Subcutaneous abdominal adipose tissue (tissue), 5 donors: Measurements from ENCODE around the gene SYNE2.
"Not testable (repeated sequence)": the region's sequence is repeated elsewhere in the genome, so short reads cannot be mapped to it uniquely, and the experiment has no call there.

Experiments
- H3K27ac ChIP-seq: one replicate; pipeline ENCODE4 v1.7.0; 2013; ENCODE audit warnings: low read depth, mild to moderate bottlenecking, inconsistent platforms, low read length, moderate library complexity
- H3K27me3 ChIP-seq, 5 donors: one replicate each; pipeline ENCODE4 v1.7.0; 2013; ENCODE audit warnings: low read length in 5 of 5, inconsistent platforms in 1 of 5; ENCODE audit not compliant: control insufficient read depth in 5 of 5, insufficient read depth in 4 of 5
- H3K36me3 ChIP-seq, 5 donors: one replicate each; pipeline ENCODE4 v1.7.0; 2013; ENCODE audit warnings: low read length in 5 of 5; ENCODE audit not compliant: control insufficient read depth in 5 of 5, insufficient read depth in 5 of 5
- H3K4me1 ChIP-seq, 5 donors: one replicate each; pipeline ENCODE4 v1.7.0; 2013; ENCODE audit warnings: low read length in 5 of 5, mild to moderate bottlenecking in 3 of 5, moderate library complexity in 1 of 5; ENCODE audit not compliant: control insufficient read depth in 5 of 5, insufficient read depth in 5 of 5
- H3K4me3 ChIP-seq, 5 donors: one replicate each; pipeline ENCODE4 v1.7.0; 2013; ENCODE audit warnings: low read length in 5 of 5, low read depth in 1 of 5
- H3K9ac ChIP-seq, 5 donors: one replicate each; pipeline ENCODE4 v1.7.0; 2013; ENCODE audit warnings: low read length in 5 of 5, mild to moderate bottlenecking in 4 of 5, moderate library complexity in 3 of 5
- H3K9me3 ChIP-seq, 5 donors: one replicate each; pipeline ENCODE4 v1.7.0; 2013; ENCODE audit warnings: low read length in 5 of 5; ENCODE audit not compliant: control insufficient read depth in 5 of 5
- donor health status: healthy.
- donor health status: healthy.
- donor health status: healthy.
- donor health status: healthy.
- donor health status: healthy.

SYNE2 gene

DNA sequence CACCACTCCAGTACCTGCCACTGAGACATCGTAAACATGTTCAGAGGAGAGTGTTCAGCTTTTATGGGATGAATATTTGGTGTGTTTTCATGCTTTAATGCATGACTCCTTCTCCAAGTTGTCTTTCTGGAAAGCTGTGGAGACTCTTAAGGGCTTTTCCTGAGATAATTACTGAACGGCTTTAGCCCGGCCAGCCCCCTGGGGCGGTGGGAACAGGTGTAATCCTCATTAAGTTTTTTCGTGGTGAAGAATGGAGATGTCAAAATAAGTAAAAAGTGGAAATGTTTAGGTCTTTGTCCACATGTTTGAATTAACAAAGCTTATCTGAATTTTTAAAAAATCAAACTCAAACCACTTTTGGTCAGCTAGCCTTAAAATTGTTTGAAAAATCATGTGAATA lies 1.5 kb downstream of the SYNE2 start:
- Histone ChIP-seq H3K9ac (peak overlapping the region in 4 of 5 donors; percentile 34 to 71 (median 64)), H3K4me1 (peaks cover 0 to 26% (median 15%) of the 10 kb centered on the region in 5 donors), H3K36me3 (no peaks in the 10 kb centered on the region), H3K27ac (peak overlapping the region; percentile 66), H3K4me3 (peak overlapping the region; percentile 71 to 86 (median 79)), H3K9me3 (no peaks in the 10 kb centered on the region), H3K27me3 (no peaks in the 10 kb centered on the region)

DNA sequence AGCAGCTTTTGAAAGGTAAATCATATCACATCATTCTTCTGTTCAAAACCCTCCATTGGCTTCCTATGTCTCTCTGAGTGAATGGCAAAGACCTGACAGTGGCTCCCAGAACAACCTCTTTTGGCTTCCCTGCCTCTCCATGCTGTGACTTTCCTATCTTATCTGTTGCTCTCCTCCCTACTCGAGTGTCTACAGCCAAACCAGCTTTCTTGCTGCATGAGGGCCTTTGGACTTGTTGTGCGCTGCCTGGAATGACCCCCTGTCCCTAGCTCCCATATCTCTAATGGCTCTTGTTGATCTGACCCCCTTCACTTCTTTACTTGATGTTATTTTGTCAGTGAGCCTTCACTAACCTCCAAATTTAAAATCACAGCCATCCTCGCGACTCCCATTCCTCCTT lies 2.5 kb downstream of the SYNE2 start:
- H3K27ac ChIP-seq: no peak overlapping the region

DNA sequence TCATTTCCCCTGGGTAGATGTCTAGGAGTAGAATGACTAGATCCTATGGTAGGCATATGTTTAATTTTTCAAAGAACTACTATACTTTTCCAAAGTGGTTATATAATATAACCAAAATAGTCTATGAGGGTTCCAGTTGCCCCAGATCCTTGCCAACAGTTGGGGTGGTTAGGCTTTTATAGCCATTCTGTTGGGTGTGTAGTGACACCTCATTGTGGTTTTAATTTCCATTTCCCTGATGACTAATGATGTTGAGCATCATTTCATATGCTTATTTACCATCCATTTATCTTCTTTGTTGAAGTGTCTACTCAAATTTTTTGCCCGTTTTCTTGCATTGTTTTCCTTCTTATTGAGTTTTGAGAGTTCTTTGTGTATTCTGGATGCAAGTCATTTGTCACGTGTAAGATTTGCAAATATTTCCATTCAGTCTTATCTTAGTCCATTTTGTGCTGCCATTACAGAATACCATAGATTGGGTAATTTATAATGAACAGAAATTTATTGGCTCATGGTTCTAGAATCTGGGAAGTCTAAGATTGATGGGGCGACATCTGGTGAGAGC lies 4.7 kb downstream of the SYNE2 start:
- Histone ChIP-seq H3K9ac (no peak overlapping the region), H3K36me3 (no peaks in the 10 kb centered on the region), H3K4me3 (no peak overlapping the region), H3K27ac (no peak overlapping the region), H3K4me1 (peaks cover 0 to 21% (median 13%) of the 10 kb centered on the region in 5 donors), H3K9me3 (no peaks in the 10 kb centered on the region), H3K27me3 (no peaks in the 10 kb centered on the region)

More for the DNA sequence above, 2.5 kb downstream of the SYNE2 start:
- Histone ChIP-seq H3K9me3 (no peaks in the 10 kb centered on the region), H3K4me1 (peaks cover 0 to 26% (median 18%) of the 10 kb centered on the region in 5 donors), H3K4me3 (peak overlapping the region in 1 of 5 donors; percentile 20), H3K9ac (peak overlapping the region in 1 of 5 donors; percentile 24), H3K36me3 (no peaks in the 10 kb centered on the region), H3K27me3 (no peaks in the 10 kb centered on the region)

DNA sequence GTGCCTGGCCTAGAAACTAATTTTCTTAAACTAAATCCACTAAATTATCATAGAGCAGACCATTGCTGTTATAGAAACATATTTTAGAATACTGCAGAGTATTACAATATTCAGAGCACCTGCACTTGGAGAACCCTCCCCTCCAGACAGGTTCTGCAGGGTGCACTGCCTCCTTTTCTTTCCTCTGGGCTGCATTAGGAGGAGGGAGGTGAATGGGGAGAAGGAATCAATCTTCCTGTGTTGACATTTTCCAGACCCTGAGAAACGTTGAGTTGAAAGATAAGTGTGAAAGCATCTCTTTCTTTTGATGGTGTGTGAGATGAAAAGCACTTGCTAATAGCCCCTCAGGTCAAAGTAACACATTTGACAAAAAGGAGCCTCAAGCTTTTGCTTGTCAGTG lies 7.3 kb downstream of the SYNE2 start:
- Histone ChIP-seq H3K9me3 (no peaks in the 10 kb centered on the region), H3K36me3 (no peaks in the 10 kb centered on the region), H3K4me3 (no peak overlapping the region), H3K27me3 (no peaks in the 10 kb centered on the region), H3K9ac (no peak overlapping the region), H3K4me1 (peaks cover 0 to 15% (median 3%) of the 10 kb centered on the region in 5 donors), H3K27ac (no peak overlapping the region)

DNA sequence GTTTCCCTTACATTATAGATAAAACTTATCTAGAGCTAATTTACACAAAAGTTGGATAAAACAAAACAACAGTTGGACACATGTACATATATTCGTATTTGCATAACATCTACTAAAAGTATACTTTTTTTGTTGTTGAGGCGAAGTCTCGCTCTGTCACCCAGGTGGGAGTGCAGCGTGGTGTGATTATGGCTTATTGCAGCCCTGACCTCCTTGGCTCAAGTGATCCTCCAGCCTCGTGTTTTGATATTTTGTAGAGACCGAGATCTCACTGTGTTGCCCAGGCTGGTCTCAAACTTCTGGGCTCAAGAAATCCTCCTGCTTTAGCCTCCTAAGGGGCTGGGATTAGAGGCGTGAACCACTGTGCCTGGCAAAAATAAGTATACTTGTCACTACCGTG lies 9.4 kb downstream of the SYNE2 start:
- Histone ChIP-seq H3K4me1 (peaks cover 0 to 6% (median 3%) of the 10 kb centered on the region in 5 donors), H3K9ac (no peak overlapping the region)

DNA sequence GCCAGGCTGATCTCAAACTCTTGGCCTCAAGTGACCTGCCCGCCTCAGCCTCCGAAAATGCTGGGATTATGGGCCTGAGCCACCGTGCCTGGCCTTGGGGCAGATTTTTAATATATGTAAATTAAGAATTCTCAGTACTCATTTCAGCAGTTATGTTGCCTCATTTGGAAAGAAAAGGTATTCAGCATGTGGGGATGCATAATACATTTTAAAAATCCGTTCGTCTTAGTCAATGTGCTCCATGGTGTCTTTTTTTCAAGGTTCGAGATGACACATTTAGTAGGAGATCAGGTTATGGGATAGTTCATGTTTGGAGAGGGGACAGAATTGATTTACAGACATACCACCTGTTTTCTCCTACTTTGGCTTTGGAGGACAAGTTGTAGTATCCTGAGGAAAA lies 10.2 kb downstream of the SYNE2 start:
- Histone ChIP-seq H3K27ac (no peak overlapping the region), H3K4me1 (peaks cover 0 to 6% (median 3%) of the 10 kb centered on the region in 5 donors), H3K36me3 (no peaks in the 10 kb centered on the region), H3K27me3 (no peaks in the 10 kb centered on the region), H3K4me3 (no peak overlapping the region), H3K9me3 (no peaks in the 10 kb centered on the region), H3K9ac (no peak overlapping the region)

More for the DNA sequence above, 9.4 kb downstream of the SYNE2 start:
- Histone ChIP-seq H3K27me3 (no peaks in the 10 kb centered on the region), H3K4me3 (no peak overlapping the region), H3K36me3 (no peaks in the 10 kb centered on the region), H3K27ac (no peak overlapping the region), H3K9me3 (no peaks in the 10 kb centered on the region)

DNA sequence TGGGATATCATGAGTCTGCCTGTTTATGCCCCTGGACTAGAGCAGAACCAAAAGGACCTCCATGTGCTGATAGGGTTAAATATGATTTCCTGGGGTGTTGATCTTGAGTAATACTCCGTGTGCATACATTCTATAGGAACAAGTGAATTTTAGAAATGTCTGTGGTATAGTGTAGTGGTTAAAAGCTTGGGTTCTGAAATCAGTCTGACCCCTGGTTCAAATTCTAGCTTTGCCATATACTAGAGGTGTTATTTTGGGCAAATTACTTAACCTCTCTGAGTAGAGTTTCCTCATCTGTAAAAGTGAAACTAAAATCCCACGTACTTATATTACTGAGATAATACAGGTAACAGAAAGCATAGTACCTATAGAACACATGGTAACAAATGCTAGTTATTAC lies 12.0 kb downstream of the SYNE2 start:
- not testable (repeated sequence) for H3K9me3 ChIP-seq, H3K27me3 ChIP-seq, H3K36me3 ChIP-seq
- H3K4me1 ChIP-seq: peaks cover 0 to 10% (median 3%) of the 10 kb centered on the region in 5 donors
- H3K9ac ChIP-seq: peak overlapping the region in 1 of 5 donors; percentile 30
- peak overlapping the region; percentile 16 for H3K27ac ChIP-seq
- H3K4me3 ChIP-seq: peak overlapping the region in 1 of 5 donors; percentile 27

DNA sequence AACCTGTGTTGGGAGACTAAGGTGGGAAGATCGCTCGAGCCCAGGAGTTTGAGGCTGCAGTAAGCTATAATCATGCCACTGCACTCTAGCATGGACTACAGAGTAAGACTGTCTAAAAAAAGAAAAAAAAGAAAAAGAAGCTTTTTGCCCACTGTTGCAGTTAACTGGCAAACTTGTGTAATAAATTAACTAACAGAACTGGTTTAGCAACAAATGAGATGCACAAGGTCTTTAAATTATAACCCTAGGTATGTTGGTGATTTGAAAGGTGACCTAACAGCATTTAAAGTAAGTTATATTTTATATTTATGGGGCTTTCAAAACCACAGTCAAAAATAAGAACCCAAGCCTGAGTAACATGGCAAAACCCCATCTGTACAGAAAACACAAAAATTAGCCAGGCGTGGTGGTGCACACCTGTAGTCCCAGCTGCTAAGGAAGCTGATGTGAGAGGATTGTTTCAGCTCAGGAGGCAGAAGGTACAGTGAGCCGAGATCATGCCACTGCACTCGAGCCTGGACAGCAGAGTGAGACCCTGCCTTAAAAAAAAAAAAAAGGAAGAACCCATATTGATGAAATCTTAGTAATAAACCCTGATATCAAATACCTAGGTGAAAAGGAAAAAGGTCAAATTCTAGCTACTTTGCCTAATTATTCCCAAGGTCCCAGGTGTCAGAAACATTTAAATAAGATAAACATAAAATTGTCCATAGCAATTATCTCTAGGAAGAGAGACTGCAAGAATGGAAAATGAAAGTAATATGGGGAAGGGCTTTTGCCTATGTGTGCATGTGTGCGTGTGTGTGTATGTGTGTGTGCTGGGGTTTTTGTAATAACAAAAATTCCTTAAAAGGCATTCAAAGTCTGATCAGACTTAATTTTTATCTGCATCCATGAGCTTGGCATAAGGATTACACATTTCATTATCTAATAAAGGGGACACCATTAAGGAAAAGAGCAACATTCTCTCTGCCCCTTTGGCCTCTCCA lies 15.4 kb downstream of the SYNE2 start:
- Histone ChIP-seq H3K9me3 (no peaks in the 10 kb centered on the region), H3K36me3 (no peaks in the 10 kb centered on the region), H3K27ac (no peak overlapping the region), H3K27me3 (no peaks in the 10 kb centered on the region), H3K4me1 (peaks cover 0 to 14% (median 2%) of the 10 kb centered on the region in 5 donors), H3K9ac (no peak overlapping the region), H3K4me3 (no peak overlapping the region)

DNA sequence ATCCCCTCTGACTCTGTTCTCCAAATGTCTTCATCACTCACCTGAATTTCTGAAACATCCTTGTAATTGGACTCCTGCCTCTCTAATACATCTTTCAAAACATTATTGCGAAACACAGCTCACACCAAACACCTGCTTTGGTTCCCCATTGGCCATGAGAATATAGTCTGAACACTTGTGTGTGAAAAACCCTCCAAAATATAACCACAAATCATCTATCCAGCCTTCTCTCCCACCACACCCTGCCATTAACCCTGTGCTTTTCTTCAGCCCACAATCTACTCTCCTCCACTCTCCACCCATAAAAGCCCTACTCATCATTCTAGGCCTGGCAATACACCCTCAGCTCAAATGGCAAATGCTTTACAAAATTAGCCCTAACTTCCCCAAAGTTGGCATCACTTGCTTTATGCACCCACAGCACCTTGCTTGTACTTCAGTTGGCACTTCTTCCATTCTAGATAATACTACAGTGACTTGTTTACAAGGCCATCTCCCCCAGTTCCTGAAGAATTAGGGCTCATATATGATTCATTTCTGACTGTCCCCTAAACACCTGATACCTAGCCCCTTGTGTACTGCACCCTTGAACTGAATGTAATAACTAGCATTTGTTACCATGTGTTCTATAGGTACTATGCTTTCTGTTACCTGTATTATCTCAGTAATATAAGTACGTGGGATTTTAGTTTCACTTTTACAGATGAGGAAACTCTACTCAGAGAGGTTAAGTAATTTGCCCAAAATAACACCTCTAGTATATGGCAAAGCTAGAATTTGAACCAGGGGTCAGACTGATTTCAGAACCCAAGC lies 17.3 kb downstream of the SYNE2 start:
- H3K9me3 ChIP-seq, H3K27me3 ChIP-seq, H3K9ac ChIP-seq, H3K36me3 ChIP-seq, H3K4me3 ChIP-seq, H3K27ac ChIP-seq: not testable (repeated sequence)
- peaks cover 0 to 29% (median 11%) of the 10 kb centered on the region in 5 donors for H3K4me1 ChIP-seq

DNA sequence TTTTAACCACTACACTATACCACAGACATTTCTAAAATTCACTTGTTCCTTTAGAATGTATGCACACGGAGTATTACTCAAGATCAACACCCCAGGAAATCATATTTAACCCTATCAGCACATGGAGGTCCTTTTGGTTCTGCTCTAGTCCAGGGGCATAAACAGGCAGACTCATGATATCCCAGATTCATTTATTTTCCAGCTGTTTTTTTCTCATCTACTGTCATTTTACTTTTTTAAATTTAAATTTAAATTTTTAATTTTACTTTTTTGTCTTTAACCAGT lies 17.9 kb downstream of the SYNE2 start:
- not testable (repeated sequence) for H3K27me3 ChIP-seq, H3K9ac ChIP-seq, H3K36me3 ChIP-seq, H3K27ac ChIP-seq, H3K4me3 ChIP-seq, H3K9me3 ChIP-seq
- H3K4me1 ChIP-seq: peaks cover 0 to 33% (median 11%) of the 10 kb centered on the region in 5 donors
